BE2C (cell line): Measurements from ENCODE around the gene PHACTR1.

Experiments
- DNase-seq: peaks from one replicate; pipeline ENCODE4 v3.0.0-alpha.2; 2020
- H3K27me3 ChIP-seq: fragments of 250-450 bp; sonication (Bioruptor Pico); 2 replicates; pipeline ENCODE4 v1.5.1; 2020; ENCODE audit warnings: mild to moderate bottlenecking
- H3K36me3 ChIP-seq: fragments of 250-450 bp; sonication (Bioruptor Pico); 2 replicates; pipeline ENCODE4 v1.5.1; 2020; ENCODE audit warnings: mild to moderate bottlenecking
- H3K4me1 ChIP-seq: fragments of 250-450 bp; sonication (Bioruptor Pico); 2 replicates; pipeline ENCODE4 v1.5.1; 2020
- H3K4me3 ChIP-seq: 2 replicates; pipeline ENCODE4 v1.5.1; 2011; ENCODE audit warnings: low read depth, low read length
- H3K9me3 ChIP-seq: fragments of 250-450 bp; sonication (Bioruptor Pico); 2 replicates; pipeline ENCODE4 v1.5.1; 2020
- TF ChIP-seq, protein P1 (sequence below): IDR thresholded peaks from 2 replicates; pipeline ENCODE4 v1.5.1; 2012; ENCODE audit warnings: mild to moderate bottlenecking, low read depth, low read length

PHACTR1 gene

GRCh38 chr6:12766365-12766764 is 49.8 kb downstream of the PHACTR1 start:
- Histone ChIP-seq H3K27me3 (no peaks in the 10 kb centered on the region), H3K4me3 (no peak overlapping the region), H3K36me3 (no peaks in the 10 kb centered on the region), H3K9me3 (no peaks in the 10 kb centered on the region), H3K4me1 (no peaks in the 10 kb centered on the region)
- TF ChIP-seq, protein P1, sequence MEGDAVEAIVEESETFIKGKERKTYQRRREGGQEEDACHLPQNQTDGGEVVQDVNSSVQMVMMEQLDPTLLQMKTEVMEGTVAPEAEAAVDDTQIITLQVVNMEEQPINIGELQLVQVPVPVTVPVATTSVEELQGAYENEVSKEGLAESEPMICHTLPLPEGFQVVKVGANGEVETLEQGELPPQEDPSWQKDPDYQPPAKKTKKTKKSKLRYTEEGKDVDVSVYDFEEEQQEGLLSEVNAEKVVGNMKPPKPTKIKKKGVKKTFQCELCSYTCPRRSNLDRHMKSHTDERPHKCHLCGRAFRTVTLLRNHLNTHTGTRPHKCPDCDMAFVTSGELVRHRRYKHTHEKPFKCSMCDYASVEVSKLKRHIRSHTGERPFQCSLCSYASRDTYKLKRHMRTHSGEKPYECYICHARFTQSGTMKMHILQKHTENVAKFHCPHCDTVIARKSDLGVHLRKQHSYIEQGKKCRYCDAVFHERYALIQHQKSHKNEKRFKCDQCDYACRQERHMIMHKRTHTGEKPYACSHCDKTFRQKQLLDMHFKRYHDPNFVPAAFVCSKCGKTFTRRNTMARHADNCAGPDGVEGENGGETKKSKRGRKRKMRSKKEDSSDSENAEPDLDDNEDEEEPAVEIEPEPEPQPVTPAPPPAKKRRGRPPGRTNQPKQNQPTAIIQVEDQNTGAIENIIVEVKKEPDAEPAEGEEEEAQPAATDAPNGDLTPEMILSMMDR, result no peak
- no peak for DNase-seq

- Histone ChIP-seq H3K9me3 (no peaks in the 10 kb centered on the region), H3K36me3 (no peaks in the 10 kb centered on the region), H3K4me3 (no peak overlapping the region), H3K4me1 (no peaks in the 10 kb centered on the region), H3K27me3 (no peaks in the 10 kb centered on the region)
- DNase-seq, result no peak
- TF ChIP-seq, protein P1, result no peak
These were observed 50.4 kb downstream of the PHACTR1 start for GRCh38 chr6:12767016-12767415.

DNA sequence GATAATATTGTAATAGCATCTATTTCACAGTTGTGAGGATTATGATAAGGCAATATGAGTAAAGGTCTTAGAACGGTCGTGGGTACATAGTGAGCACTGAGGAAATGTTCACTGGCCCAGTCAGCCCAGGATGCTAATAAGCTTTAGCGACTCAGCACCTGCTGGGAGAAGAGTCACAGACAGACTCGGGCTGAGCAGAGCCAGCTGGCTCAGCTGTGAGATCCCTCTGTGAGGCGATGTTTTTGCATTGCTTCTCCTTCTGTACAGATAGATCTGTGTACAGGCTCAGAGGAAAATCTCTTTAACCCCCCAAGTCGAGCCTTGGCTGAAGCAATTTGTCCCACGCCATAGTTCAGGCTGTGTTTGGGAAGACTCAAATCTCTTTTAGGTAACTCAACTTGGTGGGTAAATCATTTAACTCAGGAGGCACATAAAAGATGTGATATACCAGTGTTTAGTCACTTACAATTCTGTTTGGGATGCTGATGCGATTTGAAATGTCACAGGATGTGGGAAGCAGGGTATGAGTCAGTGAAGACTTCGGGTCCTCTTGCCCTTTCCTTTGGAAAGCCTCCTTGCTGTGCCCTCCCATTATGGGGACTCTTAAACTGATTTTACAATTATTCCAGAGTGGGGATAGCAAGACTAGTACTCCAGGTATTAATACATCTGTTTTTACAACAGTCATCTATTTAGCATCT is 53.1 kb downstream of the PHACTR1 start:
- no peak for DNase-seq
- no peaks in the 10 kb centered on the region for H3K27me3 ChIP-seq
- H3K36me3 ChIP-seq, result no peaks in the 10 kb centered on the region
- H3K4me1 ChIP-seq, result no peaks in the 10 kb centered on the region
- H3K9me3 ChIP-seq, result no peaks in the 10 kb centered on the region
- no peak overlapping the region for H3K4me3 ChIP-seq
- TF ChIP-seq, protein P1, result no peak

GRCh38 chr6:12772416-12772815 is 55.8 kb downstream of the PHACTR1 start:
- Histone ChIP-seq H3K4me3 (no peak overlapping the region), H3K27me3 (no peaks in the 10 kb centered on the region)

GRCh38 chr6:12776291-12776690 is 59.7 kb downstream of the PHACTR1 start:
- Histone ChIP-seq H3K9me3 (no peaks in the 10 kb centered on the region), H3K4me1 (no peaks in the 10 kb centered on the region), H3K4me3 (no peak overlapping the region), H3K36me3 (no peaks in the 10 kb centered on the region), H3K27me3 (no peaks in the 10 kb centered on the region)
- TF ChIP-seq, protein P1, result no peak
- DNase-seq, result no peak

More at GRCh38 chr6:12772416-12772815, 55.8 kb downstream of the PHACTR1 start:
- no peak for DNase-seq
- H3K9me3 ChIP-seq, result no peaks in the 10 kb centered on the region
- no peaks in the 10 kb centered on the region for H3K36me3 ChIP-seq
- TF ChIP-seq, protein P1, result no peak
- H3K4me1 ChIP-seq, result no peaks in the 10 kb centered on the region

DNA sequence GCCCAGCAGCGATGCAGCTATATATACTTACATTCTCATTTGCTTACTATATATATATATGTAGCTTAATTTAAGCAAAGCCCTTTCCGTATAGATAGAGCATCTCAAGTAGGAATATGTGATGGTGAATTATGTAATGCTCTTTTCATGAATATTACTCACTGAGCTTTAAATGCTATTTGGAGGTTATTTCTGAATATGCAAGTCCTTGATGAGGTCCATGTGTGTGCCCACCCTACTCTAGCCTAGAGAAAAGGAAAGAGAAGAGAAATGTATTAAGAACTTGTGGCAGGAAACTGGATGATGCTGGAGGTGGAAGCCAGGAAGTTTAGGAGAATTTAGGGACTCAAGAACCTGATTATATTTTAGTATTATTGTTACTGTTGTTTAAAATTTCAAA is 63.2 kb downstream of the PHACTR1 start:
- TF ChIP-seq, protein P1, result no peak
- H3K27me3 ChIP-seq, result no peaks in the 10 kb centered on the region
- no peaks in the 10 kb centered on the region for H3K9me3 ChIP-seq
- no peaks in the 10 kb centered on the region for H3K36me3 ChIP-seq
- no peak for DNase-seq
- no peak overlapping the region for H3K4me3 ChIP-seq
- no peaks in the 10 kb centered on the region for H3K4me1 ChIP-seq
